Stimulated activated memory B cell treated with anti-CD40 and anti-IgM and Interleukin-4, amounts not matched to agents 10 μg/mL and 1 μg/mL and 100 μg/mL, for 72 hours (primary cell): ENCODE results near the gene UBALD2.
A peak's percentile ranks its signal among the peaks of the same experiment; 100 is the strongest.
"Not testable (repeated sequence)": the region's sequence is repeated elsewhere in the genome, so short reads cannot be mapped to it uniquely, and the experiment has no call there.

ENCODE experiments used
- ATAC-seq: fragments of 150-1000 bp; cut with Tn5 transposase; 2 replicates; pipeline ENCODE4 v1.10.0; 2021
- H3K27ac Mint-ChIP-seq: one replicate; pipeline ENCODE4 v1.8.0; 2022; ENCODE audit warnings: mild to moderate bottlenecking, mixed read lengths
- H3K27me3 Mint-ChIP-seq: one replicate; pipeline ENCODE4 v1.8.0; 2022; ENCODE audit warnings: mixed read lengths
- H3K36me3 Mint-ChIP-seq: one replicate; pipeline ENCODE4 v1.8.0; 2022; ENCODE audit warnings: mixed read lengths
- H3K4me1 Mint-ChIP-seq: one replicate; pipeline ENCODE4 v1.8.0; 2022; ENCODE audit warnings: mixed read lengths
- H3K4me3 Mint-ChIP-seq: one replicate; pipeline ENCODE4 v1.8.0; 2022; ENCODE audit warnings: mild to moderate bottlenecking, moderate library complexity, mixed read lengths
- H3K9me3 Mint-ChIP-seq: one replicate; pipeline ENCODE4 v1.8.0; 2022; ENCODE audit warnings: mixed read lengths

UBALD2 gene

GRCh38 chr17:76240461-76241203 is 24.5 kb upstream of the UBALD2 start, which contains the start of gene RNF157:
TSS of gene RNF157 (minus strand) at chr17:76240493. CDS start at chr17:76240240, 253 bp downstream.
- Mint-ChIP-seq H3K4me3 (peak within 1 kb of the TSS; percentile 74), H3K27ac (peak within 1 kb of the TSS; percentile 42), H3K9me3 (no peaks in the 10 kb centered on the region), H3K36me3 (no peaks in the 10 kb centered on the region), H3K4me1 (peaks cover 10% of the 10 kb centered on the region), H3K27me3 (peaks cover 34% of the 10 kb centered on the region)
- peak; percentile 90 for ATAC-seq

- no peaks in the 10 kb centered on the region for H3K36me3 Mint-ChIP-seq
- peaks cover 15% of the 10 kb centered on the region for H3K4me1 Mint-ChIP-seq
- peaks cover 34% of the 10 kb centered on the region for H3K27me3 Mint-ChIP-seq
- H3K4me3 Mint-ChIP-seq: peak overlapping the region; percentile 74
- ATAC-seq: no peak
- H3K9me3 Mint-ChIP-seq: no peaks in the 10 kb centered on the region
- H3K27ac Mint-ChIP-seq: peak overlapping the region; percentile 42
These were observed 24.0 kb upstream of the UBALD2 start for GRCh38 chr17:76241204-76241538.

GRCh38 chr17:76241691-76242255 is 23.4 kb upstream of the UBALD2 start:
- H3K4me1 Mint-ChIP-seq: peaks cover 21% of the 10 kb centered on the region
- no peaks in the 10 kb centered on the region for H3K36me3 Mint-ChIP-seq
- no peak for ATAC-seq
- H3K9me3 Mint-ChIP-seq: no peaks in the 10 kb centered on the region
- peak overlapping the region; percentile 74 for H3K4me3 Mint-ChIP-seq
- peaks cover 34% of the 10 kb centered on the region for H3K27me3 Mint-ChIP-seq
- H3K27ac Mint-ChIP-seq: no peak overlapping the region

- H3K36me3 Mint-ChIP-seq: no peaks in the 10 kb centered on the region
- no peak for ATAC-seq
These were observed 21.1 kb upstream of the UBALD2 start for GRCh38 chr17:76243826-76244679.

GRCh38 chr17:76244721-76245120 is 20.4 kb upstream of the UBALD2 start:
- peaks cover 34% of the 10 kb centered on the region for H3K4me1 Mint-ChIP-seq
- H3K36me3 Mint-ChIP-seq, H3K4me3 Mint-ChIP-seq, H3K27ac Mint-ChIP-seq, H3K9me3 Mint-ChIP-seq, ATAC-seq: not testable (repeated sequence)
- H3K27me3 Mint-ChIP-seq: peaks cover 28% of the 10 kb centered on the region

More at GRCh38 chr17:76243826-76244679, 21.1 kb upstream of the UBALD2 start:
- no peak overlapping the region for H3K27ac Mint-ChIP-seq
- H3K4me3 Mint-ChIP-seq: no peak overlapping the region
- H3K4me1 Mint-ChIP-seq: peaks cover 34% of the 10 kb centered on the region
- H3K27me3 Mint-ChIP-seq: peaks cover 31% of the 10 kb centered on the region
- no peaks in the 10 kb centered on the region for H3K9me3 Mint-ChIP-seq

- H3K4me1 Mint-ChIP-seq: peaks cover 28% of the 10 kb centered on the region
- ATAC-seq: peak; percentile 100
- H3K27me3 Mint-ChIP-seq: peaks cover 20% of the 10 kb centered on the region
- no peaks in the 10 kb centered on the region for H3K36me3 Mint-ChIP-seq
- peak overlapping the region; percentile 46 for H3K27ac Mint-ChIP-seq
- no peaks in the 10 kb centered on the region for H3K9me3 Mint-ChIP-seq
- peak overlapping the region; percentile 16 for H3K4me3 Mint-ChIP-seq
These were observed 18.8 kb upstream of the UBALD2 start for GRCh38 chr17:76246080-76247066.

GRCh38 chr17:76247304-76247703 is 17.8 kb upstream of the UBALD2 start:
- Mint-ChIP-seq H3K4me1 (peaks cover 35% of the 10 kb centered on the region), H3K4me3 (no peak overlapping the region), H3K27ac (no peak overlapping the region), H3K9me3 (no peaks in the 10 kb centered on the region), H3K27me3 (peaks cover 11% of the 10 kb centered on the region), H3K36me3 (no peaks in the 10 kb centered on the region)
- no peak for ATAC-seq

- Mint-ChIP-seq H3K27me3 (peaks cover 2% of the 10 kb centered on the region), H3K9me3 (no peaks in the 10 kb centered on the region), H3K36me3 (no peaks in the 10 kb centered on the region), H3K27ac (no peak overlapping the region), H3K4me3 (no peak overlapping the region), H3K4me1 (peaks cover 43% of the 10 kb centered on the region)
- ATAC-seq: no peak
These were observed 16.9 kb upstream of the UBALD2 start for GRCh38 chr17:76248013-76248782.

- no peak overlapping the region for H3K27ac Mint-ChIP-seq
- H3K4me3 Mint-ChIP-seq: no peak overlapping the region
- peaks cover 43% of the 10 kb centered on the region for H3K4me1 Mint-ChIP-seq
- H3K36me3 Mint-ChIP-seq: no peaks in the 10 kb centered on the region
- H3K9me3 Mint-ChIP-seq: no peaks in the 10 kb centered on the region
- ATAC-seq: no peak
- no peaks in the 10 kb centered on the region for H3K27me3 Mint-ChIP-seq
These were observed 15.0 kb upstream of the UBALD2 start for GRCh38 chr17:76250141-76250540.

- H3K36me3 Mint-ChIP-seq: no peaks in the 10 kb centered on the region
- no peak for ATAC-seq
- peak overlapping the region; percentile 71 for H3K27ac Mint-ChIP-seq
- H3K4me3 Mint-ChIP-seq: peak overlapping the region; percentile 43
- H3K4me1 Mint-ChIP-seq: peaks cover 34% of the 10 kb centered on the region
- H3K9me3 Mint-ChIP-seq: no peaks in the 10 kb centered on the region
- no peaks in the 10 kb centered on the region for H3K27me3 Mint-ChIP-seq
These were observed 13.6 kb upstream of the UBALD2 start for GRCh38 chr17:76251478-76252039.

- Mint-ChIP-seq H3K4me1 (peaks cover 30% of the 10 kb centered on the region), H3K27me3 (no peaks in the 10 kb centered on the region), H3K4me3 (peak overlapping the region; percentile 43), H3K9me3 (no peaks in the 10 kb centered on the region), H3K27ac (peak overlapping the region; percentile 71), H3K36me3 (no peaks in the 10 kb centered on the region)
- peak; percentile 95 for ATAC-seq
These were observed 12.9 kb upstream of the UBALD2 start for GRCh38 chr17:76252040-76252954.

GRCh38 chr17:76252967-76253766 is 12.0 kb upstream of the UBALD2 start:
- not testable (repeated sequence) for H3K36me3 Mint-ChIP-seq, ATAC-seq, H3K27me3 Mint-ChIP-seq, H3K9me3 Mint-ChIP-seq
- peak overlapping the region; percentile 71 for H3K27ac Mint-ChIP-seq
- peak overlapping the region; percentile 43 for H3K4me3 Mint-ChIP-seq
- peaks cover 23% of the 10 kb centered on the region for H3K4me1 Mint-ChIP-seq
